DMS114 treated with DMSO at 0.1 percent for 48 hours (cell line): ENCODE data around the gene TOPORS.
"Not testable (repeated sequence)": the region's sequence is repeated elsewhere in the genome, so short reads cannot be mapped to it uniquely, and the experiment has no call there.

Experiments
- DNase-seq: peaks from one replicate; lab custom pipeline; 2025; ENCODE audit not compliant: unreplicated experiment; lab: John Stamatoyannopoulos, UW

The TOPORS gene

GRCh38 chr9:32552172-32552872 lies at the start of gene TOPORS, which contains the start of gene SMIM27:
TSS of gene TOPORS (minus strand) at chr9:32552586. CDS start at chr9:32552436, 150 bp downstream.
TSS of gene SMIM27 (plus strand) at chr9:32552327. CDS start at chr9:32552435, 108 bp downstream.
- DNase-seq: peak; percentile 80

- not testable (repeated sequence) for DNase-seq
Observed at GRCh38 chr9:32599021-32599420, 46.6 kb upstream of the TOPORS start.

GRCh38 chr9:32596936-32597335 lies 44.5 kb upstream of the TOPORS start:
- DNase-seq: no peak

- no peak for DNase-seq
Observed at GRCh38 chr9:32596096-32596865, 43.9 kb upstream of the TOPORS start.

GRCh38 chr9:32590898-32591297 lies 38.5 kb upstream of the TOPORS start:
- no peak for DNase-seq

- no peak for DNase-seq
Observed at GRCh38 chr9:32590476-32590875, 38.1 kb upstream of the TOPORS start.

- DNase-seq: peak; percentile 28
Observed at GRCh38 chr9:32589083-32589723, 36.8 kb upstream of the TOPORS start.

GRCh38 chr9:32587901-32588300 lies 35.5 kb upstream of the TOPORS start:
- DNase-seq: no peak

- DNase-seq: no peak
Observed at GRCh38 chr9:32584784-32585183, 32.4 kb upstream of the TOPORS start.

- DNase-seq: peak; percentile 44
Observed at GRCh38 chr9:32581512-32582143, 29.2 kb upstream of the TOPORS start.

GRCh38 chr9:32580631-32581300 lies 28.4 kb upstream of the TOPORS start:
- no peak for DNase-seq

- DNase-seq: peak; percentile 18
Observed at GRCh38 chr9:32579706-32580331, 27.4 kb upstream of the TOPORS start.

- no peak for DNase-seq
Observed at GRCh38 chr9:32578976-32579375, 26.6 kb upstream of the TOPORS start.

- DNase-seq: no peak
Observed at GRCh38 chr9:32577316-32577715, 24.9 kb upstream of the TOPORS start.

GRCh38 chr9:32574858-32575257 lies 22.5 kb upstream of the TOPORS start:
- no peak for DNase-seq

- DNase-seq: no peak
Observed at GRCh38 chr9:32573821-32574220, 21.4 kb upstream of the TOPORS start.

GRCh38 chr9:32572900-32573523 lies 20.6 kb upstream of the TOPORS start, which contains the start of gene NDUFB6:
TSS of gene NDUFB6 (minus strand) at chr9:32573159. CDS start at chr9:32573060, 99 bp downstream.
- DNase-seq: peak; percentile 81

- peak; percentile 55 for DNase-seq
Observed at GRCh38 chr9:32571969-32572899, 19.8 kb upstream of the TOPORS start.

GRCh38 chr9:32570262-32570661 lies 17.9 kb upstream of the TOPORS start:
- no peak for DNase-seq
